ENCODE measurements around the gene ZDHHC14.
A peak's percentile ranks its signal among the peaks of the same experiment; 100 is the strongest.

ZDHHC14 gene

GRCh38 chr6:157481865-157482249, 100.9 kb downstream of the ZDHHC14 start:
- Histone ChIP-seq H3K36me3 (no peaks in the 10 kb centered on the region), H3K4me3 (ENCODE audit: low read depth, low read length) (no peak overlapping the region), H3K27me3 (ENCODE audit: insufficient read depth, low read depth, severe bottlenecking) (no peaks in the 10 kb centered on the region), H3K9me3 (ENCODE audit: severe bottlenecking) (no peaks in the 10 kb centered on the region), H3K27ac (no peak overlapping the region)
- DNase-seq = no peak
- TF ChIP-seq CTCF (IDR thresholded peaks at IDR 0.05; ENCODE audit: low read depth, low read length) = no peak

- TF ChIP-seq CTCF (IDR thresholded peaks at IDR 0.05; ENCODE audit: low read depth, low read length) = no peak
- no peak overlapping the region for H3K4me3 ChIP-seq (ENCODE audit: low read depth, low read length)
- DNase-seq = no peak
Measured at GRCh38 chr6:157483770-157484169, 102.8 kb downstream of the ZDHHC14 start.

GRCh38 chr6:157484181-157484580, 103.2 kb downstream of the ZDHHC14 start:
- TF ChIP-seq CTCF (IDR thresholded peaks at IDR 0.05; ENCODE audit: low read depth, low read length) = no peak
- H3K27ac ChIP-seq = no peak overlapping the region
- H3K36me3 ChIP-seq = no peaks in the 10 kb centered on the region
- H3K27me3 ChIP-seq (ENCODE audit: insufficient read depth, low read depth, severe bottlenecking) = no peaks in the 10 kb centered on the region
- H3K9me3 ChIP-seq (ENCODE audit: severe bottlenecking) = no peaks in the 10 kb centered on the region
- H3K4me3 ChIP-seq (ENCODE audit: low read depth, low read length) = no peak overlapping the region
- no peak for DNase-seq

More at GRCh38 chr6:157483770-157484169, 102.8 kb downstream of the ZDHHC14 start:
- H3K36me3 ChIP-seq = no peaks in the 10 kb centered on the region
- no peaks in the 10 kb centered on the region for H3K9me3 ChIP-seq (ENCODE audit: severe bottlenecking)
- no peaks in the 10 kb centered on the region for H3K27me3 ChIP-seq (ENCODE audit: insufficient read depth, low read depth, severe bottlenecking)
- H3K27ac ChIP-seq = no peak overlapping the region

- H3K9me3 ChIP-seq (ENCODE audit: severe bottlenecking) = no peaks in the 10 kb centered on the region
- DNase-seq = no peak
- no peak overlapping the region; the same call in 1 of the 2 replicates for H3K27ac ChIP-seq
- no peak overlapping the region for H3K4me3 ChIP-seq (ENCODE audit: low read depth, low read length)
- H3K36me3 ChIP-seq = no peaks in the 10 kb centered on the region
- H3K27me3 ChIP-seq (ENCODE audit: insufficient read depth, low read depth, severe bottlenecking) = no peaks in the 10 kb centered on the region
- no peak for TF ChIP-seq CTCF (IDR thresholded peaks at IDR 0.05; ENCODE audit: low read depth, low read length)
Measured at GRCh38 chr6:157486572-157486971, 105.6 kb downstream of the ZDHHC14 start.

- TF ChIP-seq CTCF (IDR thresholded peaks at IDR 0.05; ENCODE audit: low read depth, low read length) = no peak
- H3K27ac ChIP-seq = peak overlapping the region; percentile 18; the same call in 1 of the 2 replicates
- no peaks in the 10 kb centered on the region for H3K27me3 ChIP-seq (ENCODE audit: insufficient read depth, low read depth, severe bottlenecking)
- H3K36me3 ChIP-seq = no peaks in the 10 kb centered on the region
- DNase-seq = peak; percentile 39
- no peak overlapping the region for H3K4me3 ChIP-seq (ENCODE audit: low read depth, low read length)
- no peaks in the 10 kb centered on the region for H3K9me3 ChIP-seq (ENCODE audit: severe bottlenecking)
Measured at GRCh38 chr6:157487110-157487773, 106.3 kb downstream of the ZDHHC14 start.

- no peak for DNase-seq
- Histone ChIP-seq H3K27me3 (ENCODE audit: insufficient read depth, low read depth, severe bottlenecking) (no peaks in the 10 kb centered on the region), H3K36me3 (no peaks in the 10 kb centered on the region), H3K27ac (0 out of 2 replicates have a peak overlapping the region, but pooled peaks have one; percentile 18), H3K4me3 (ENCODE audit: low read depth, low read length) (no peak overlapping the region), H3K9me3 (ENCODE audit: severe bottlenecking) (no peaks in the 10 kb centered on the region)
- no peak for TF ChIP-seq CTCF (IDR thresholded peaks at IDR 0.05; ENCODE audit: low read depth, low read length)
Measured at GRCh38 chr6:157488058-157488457, 107.1 kb downstream of the ZDHHC14 start.
